Mucosa of stomach (tissue), 1 donor: ENCODE data around the gene ZNF595.

Experiments
- H3K27me3 ChIP-seq: one replicate; pipeline ENCODE4 v1.7.0; 2013; ENCODE audit warnings: mild to moderate bottlenecking, low read length; ENCODE audit not compliant: control insufficient read depth, insufficient read depth
- H3K36me3 ChIP-seq: one replicate; pipeline ENCODE4 v1.7.0; 2013; ENCODE audit warnings: low read length; ENCODE audit not compliant: control insufficient read depth, insufficient read depth
- H3K4me1 ChIP-seq: one replicate; pipeline ENCODE4 v1.7.0; 2013; ENCODE audit warnings: mild to moderate bottlenecking, low read length; ENCODE audit not compliant: control insufficient read depth, insufficient read depth
- H3K4me3 ChIP-seq: one replicate; pipeline ENCODE4 v1.7.0; 2013; ENCODE audit warnings: low read length
- H3K9ac ChIP-seq: one replicate; pipeline ENCODE4 v1.7.0; 2013; ENCODE audit warnings: mild to moderate bottlenecking, low read length, moderate library complexity
- H3K9me3 ChIP-seq: one replicate; pipeline ENCODE4 v1.7.0; 2013; ENCODE audit warnings: mild to moderate bottlenecking, low read length, moderate library complexity; ENCODE audit not compliant: control insufficient read depth
- donor health status: Pancreatic carcinoma.

The ZNF595 gene

GRCh38 chr4:125833-126232 is 72.7 kb downstream of the ZNF595 start:
- peaks cover 12% of the 10 kb centered on the region for H3K4me1 ChIP-seq
- H3K36me3 ChIP-seq: peaks cover 9% of the 10 kb centered on the region
- peak overlapping the region; percentile 43 for H3K4me3 ChIP-seq
- peak overlapping the region; percentile 75 for H3K9ac ChIP-seq
- no peaks in the 10 kb centered on the region for H3K27me3 ChIP-seq
- peaks cover 15% of the 10 kb centered on the region for H3K9me3 ChIP-seq

- Histone ChIP-seq H3K9ac (no peak overlapping the region), H3K4me3 (no peak overlapping the region), H3K27me3 (no peaks in the 10 kb centered on the region), H3K9me3 (peaks cover 10% of the 10 kb centered on the region), H3K36me3 (peaks cover 13% of the 10 kb centered on the region), H3K4me1 (no peaks in the 10 kb centered on the region)
Observed at GRCh38 chr4:132483-132882, 79.4 kb downstream of the ZNF595 start.
